ENCODE results near the gene SERPINA5.
"Not testable (repeated sequence)": the region's sequence is repeated elsewhere in the genome, so short reads cannot be mapped to it uniquely, and the experiment has no call there.

The SERPINA5 gene

GRCh38 chr14:94633121-94633520 is 51.9 kb downstream of the SERPINA5 start:
- no peaks in the 10 kb centered on the region for H3K4me1 ChIP-seq (ENCODE audit: insufficient read depth, low read length)
- H3K9me3 ChIP-seq (ENCODE audit: low read length), result no peaks in the 10 kb centered on the region
- H2AFZ ChIP-seq (ENCODE audit: low read depth, low read length), result no peak overlapping the region
- no peaks in the 10 kb centered on the region for H3K27me3 ChIP-seq (ENCODE audit: insufficient read depth, low read length)
- H3K36me3 ChIP-seq (ENCODE audit: insufficient read depth, low read length), result no peaks in the 10 kb centered on the region
- H3K4me3 ChIP-seq (ENCODE audit: low read length), result no peak overlapping the region

DNA sequence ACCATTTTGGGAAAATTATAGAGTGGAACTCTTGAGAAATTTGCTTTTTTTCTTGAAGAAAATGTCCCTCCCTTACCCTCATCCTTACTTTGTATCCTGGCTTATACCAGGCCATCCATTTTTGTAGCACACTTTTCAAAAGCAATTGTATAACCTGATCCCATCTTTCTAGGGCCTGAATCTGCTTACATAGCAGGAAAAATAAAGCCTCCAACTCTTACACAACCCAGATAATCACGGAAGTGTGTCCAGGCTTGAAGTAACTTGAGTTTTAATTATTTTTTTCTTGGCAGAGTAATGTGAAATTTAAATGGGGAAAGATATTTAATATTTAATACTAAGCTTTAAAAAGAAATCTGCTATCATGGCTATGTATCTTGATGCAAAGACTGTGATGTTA is 53.9 kb downstream of the SERPINA5 start:
- H3K36me3 ChIP-seq (ENCODE audit: insufficient read depth, low read length), result no peaks in the 10 kb centered on the region
- no peaks in the 10 kb centered on the region for H3K4me1 ChIP-seq (ENCODE audit: insufficient read depth, low read length)
- H3K4me3 ChIP-seq (ENCODE audit: low read length), result no peak overlapping the region
- no peaks in the 10 kb centered on the region for H3K27me3 ChIP-seq (ENCODE audit: insufficient read depth, low read length)
- H2AFZ ChIP-seq (ENCODE audit: low read depth, low read length), result no peak overlapping the region
- no peaks in the 10 kb centered on the region for H3K9me3 ChIP-seq (ENCODE audit: low read length)

- no peak overlapping the region for H2AFZ ChIP-seq (ENCODE audit: low read depth, low read length)
- no peaks in the 10 kb centered on the region for H3K4me1 ChIP-seq (ENCODE audit: insufficient read depth, low read length)
- no peaks in the 10 kb centered on the region for H3K36me3 ChIP-seq (ENCODE audit: insufficient read depth, low read length)
- H3K9me3 ChIP-seq (ENCODE audit: low read length), result no peaks in the 10 kb centered on the region
- H3K4me3 ChIP-seq (ENCODE audit: low read length), result no peak overlapping the region
- no peaks in the 10 kb centered on the region for H3K27me3 ChIP-seq (ENCODE audit: insufficient read depth, low read length)
Measured at GRCh38 chr14:94636744-94637412, 55.7 kb downstream of the SERPINA5 start.

GRCh38 chr14:94637814-94638213 is 56.6 kb downstream of the SERPINA5 start:
- H2AFZ ChIP-seq (ENCODE audit: low read depth, low read length); H3K9me3 ChIP-seq (ENCODE audit: low read length); H3K27me3 ChIP-seq (ENCODE audit: insufficient read depth, low read length); H3K36me3 ChIP-seq (ENCODE audit: insufficient read depth, low read length); H3K4me3 ChIP-seq (ENCODE audit: low read length); H3K4me1 ChIP-seq (ENCODE audit: insufficient read depth, low read length): not testable (repeated sequence)

GRCh38 chr14:94638339-94638738 is 57.1 kb downstream of the SERPINA5 start:
- H3K4me1 ChIP-seq (ENCODE audit: insufficient read depth, low read length), result no peaks in the 10 kb centered on the region
- H3K27me3 ChIP-seq (ENCODE audit: insufficient read depth, low read length), result no peaks in the 10 kb centered on the region
- no peaks in the 10 kb centered on the region for H3K36me3 ChIP-seq (ENCODE audit: insufficient read depth, low read length)
- no peak overlapping the region for H2AFZ ChIP-seq (ENCODE audit: low read depth, low read length)
- H3K9me3 ChIP-seq (ENCODE audit: low read length), result no peaks in the 10 kb centered on the region
- H3K4me3 ChIP-seq (ENCODE audit: low read length), result no peak overlapping the region

DNA sequence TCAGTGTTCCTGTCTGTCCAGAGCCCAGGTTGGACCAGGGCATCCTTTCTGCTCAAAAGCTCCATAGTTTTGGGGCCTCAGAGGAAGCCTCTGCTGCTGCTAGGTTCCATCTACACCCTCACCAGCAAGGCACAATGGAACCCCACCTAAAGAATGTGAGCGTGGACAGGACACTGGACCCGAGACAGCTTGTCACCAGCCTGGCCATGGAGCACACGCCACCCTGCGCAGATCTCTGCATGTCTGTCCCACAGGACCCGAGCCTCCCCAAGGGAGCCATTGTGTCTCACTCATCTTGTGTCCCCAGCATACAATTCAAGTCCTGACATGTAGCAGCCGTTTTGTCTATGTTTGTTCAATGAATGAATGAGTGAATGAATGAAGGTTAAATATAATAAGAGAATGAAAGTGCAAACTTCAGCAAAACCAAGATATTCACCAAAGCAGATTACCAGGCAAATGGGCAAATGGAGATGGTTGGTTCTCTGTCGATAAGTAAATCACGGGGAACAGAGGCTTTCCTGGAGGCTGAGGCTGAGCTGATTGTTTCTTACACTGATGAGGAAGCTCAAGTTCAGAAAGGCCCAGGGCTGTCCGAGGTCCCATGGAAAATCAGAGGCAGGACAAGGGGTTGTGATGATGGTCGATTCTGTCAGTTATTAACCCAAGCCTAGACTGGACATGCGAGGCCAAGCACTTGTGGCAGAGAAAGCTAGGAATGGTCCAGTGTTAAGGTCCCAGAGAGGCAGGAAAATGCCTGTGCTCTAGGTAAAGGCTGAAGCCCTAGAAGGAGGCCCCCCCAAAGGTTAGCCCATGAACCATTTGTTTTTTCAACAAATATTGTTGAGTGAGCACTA is 58.0 kb downstream of the SERPINA5 start:
- H3K4me1 ChIP-seq (ENCODE audit: insufficient read depth, low read length), result no peaks in the 10 kb centered on the region
- no peaks in the 10 kb centered on the region for H3K9me3 ChIP-seq (ENCODE audit: low read length)
- no peaks in the 10 kb centered on the region for H3K27me3 ChIP-seq (ENCODE audit: insufficient read depth, low read length)
- no peak overlapping the region for H3K4me3 ChIP-seq (ENCODE audit: low read length)
- H3K36me3 ChIP-seq (ENCODE audit: insufficient read depth, low read length), result no peaks in the 10 kb centered on the region
- no peak overlapping the region for H2AFZ ChIP-seq (ENCODE audit: low read depth, low read length)

GRCh38 chr14:94640721-94641631 is 59.8 kb downstream of the SERPINA5 start:
- Histone ChIP-seq H2AFZ (ENCODE audit: low read depth, low read length) (no peak overlapping the region), H3K4me1 (ENCODE audit: insufficient read depth, low read length) (no peaks in the 10 kb centered on the region), H3K36me3 (ENCODE audit: insufficient read depth, low read length) (no peaks in the 10 kb centered on the region), H3K4me3 (ENCODE audit: low read length) (no peak overlapping the region), H3K9me3 (ENCODE audit: low read length) (no peaks in the 10 kb centered on the region), H3K27me3 (ENCODE audit: insufficient read depth, low read length) (no peaks in the 10 kb centered on the region)

- H2AFZ ChIP-seq (ENCODE audit: low read depth, low read length), result no peak overlapping the region
- no peaks in the 10 kb centered on the region for H3K4me1 ChIP-seq (ENCODE audit: insufficient read depth, low read length)
- H3K4me3 ChIP-seq (ENCODE audit: low read length), result no peak overlapping the region
- H3K27me3 ChIP-seq (ENCODE audit: insufficient read depth, low read length), result no peaks in the 10 kb centered on the region
- H3K36me3 ChIP-seq (ENCODE audit: insufficient read depth, low read length), result no peaks in the 10 kb centered on the region
- no peaks in the 10 kb centered on the region for H3K9me3 ChIP-seq (ENCODE audit: low read length)
Measured at GRCh38 chr14:94641632-94641955, 60.4 kb downstream of the SERPINA5 start.
